GM23338 (cell line): ENCODE data around the gene TBCEL. TPM values are rescaled to one million over a fixed set of nuclear protein-coding genes. Genes with fewer than 3 reads are reported as not detected.

Experiments used
- ATAC-seq: fragments of 200-7000 bp; cut with Tn5 transposase; 3 replicates; pipeline ENCODE4 v1.9.1; 2020
- DNase-seq: peaks from one replicate; pipeline ENCODE4 v3.0.0-alpha.2; 2015; ENCODE audit warnings: low spot score
- H2AFZ ChIP-seq: fragments of 200-600 bp; sonication (generic); 2 replicates; pipeline ENCODE4 v1.8.0; 2016; ENCODE audit warnings: antibody characterized with exemption, mild to moderate bottlenecking, moderate library complexity
- H3F3A ChIP-seq: fragments of 200-600 bp; sonication (generic); replicated peaks from 2 replicates; pipeline ENCODE4 v1.8.0; 2017; ENCODE audit warnings: antibody characterized with exemption, mixed run types, low read depth
- H3K27ac ChIP-seq: fragments of 200-600 bp; sonication (generic); 2 replicates; pipeline ENCODE4 v1.6.1; 2016; ENCODE audit warnings: low read depth
- H3K27me3 ChIP-seq: fragments of 200-600 bp; sonication (generic); 2 replicates; pipeline ENCODE4 v1.8.0; 2016; ENCODE audit warnings: mild to moderate bottlenecking, mixed run types, moderate library complexity; ENCODE audit not compliant: insufficient read depth
- H3K36me3 ChIP-seq: fragments of 200-600 bp; sonication (generic); 2 replicates; pipeline ENCODE4 v1.8.0; 2016; ENCODE audit warnings: mild to moderate bottlenecking; ENCODE audit not compliant: insufficient read depth
- H3K4me1 ChIP-seq: fragments of 200-600 bp; sonication (generic); 2 replicates; pipeline ENCODE4 v1.8.0; 2016; ENCODE audit warnings: mild to moderate bottlenecking, moderate library complexity; ENCODE audit not compliant: insufficient read depth
- H3K4me2 ChIP-seq: fragments of 200-600 bp; sonication (generic); 2 replicates; pipeline ENCODE4 v1.7.1; 2017; ENCODE audit warnings: mixed run types
- H3K4me3 ChIP-seq: fragments of 200-600 bp; sonication (generic); 2 replicates; pipeline ENCODE4 v1.6.1; 2016; ENCODE audit warnings: mixed run types
- H3K79me2 ChIP-seq: fragments of 200-600 bp; sonication (generic); replicated peaks from 2 replicates; pipeline ENCODE4 v1.8.0; 2017; ENCODE audit warnings: mild to moderate bottlenecking; ENCODE audit not compliant: insufficient read depth
- H3K9me2 ChIP-seq: fragments of 200-600 bp; sonication (generic); 2 replicates; pipeline ENCODE4 v1.8.0; 2017; ENCODE audit not compliant: insufficient read depth
- H4K20me1 ChIP-seq: fragments of 200-600 bp; sonication (generic); replicated peaks from 2 replicates; pipeline ENCODE4 v1.8.0; 2017; ENCODE audit warnings: mild to moderate bottlenecking; ENCODE audit not compliant: insufficient read depth
- H3K27ac Mint-ChIP-seq: 2 replicates; pipeline ENCODE4 v1.8.0; 2020; ENCODE audit warnings: inconsistent platforms, mild to moderate bottlenecking, moderate library complexity, mixed read lengths
- H3K27me3 Mint-ChIP-seq: 3 replicates; pipeline ENCODE4 v1.8.0; 2022; ENCODE audit warnings: low read depth, mild to moderate bottlenecking, moderate library complexity, mixed read lengths, inconsistent platforms; ENCODE audit not compliant: insufficient read depth, poor library complexity
- H3K36me3 Mint-ChIP-seq: 3 replicates; pipeline ENCODE4 v1.8.0; 2021; ENCODE audit warnings: low read depth, mild to moderate bottlenecking, inconsistent platforms, moderate library complexity, mixed read lengths
- H3K4me1 Mint-ChIP-seq: 3 replicates; pipeline ENCODE4 v1.8.0; 2020; ENCODE audit warnings: mild to moderate bottlenecking, inconsistent platforms, mixed read lengths
- H3K4me3 Mint-ChIP-seq: 3 replicates; pipeline ENCODE4 v1.8.0; 2021; ENCODE audit warnings: moderate library complexity, mild to moderate bottlenecking, inconsistent platforms, mixed read lengths
- H3K9me3 Mint-ChIP-seq: 3 replicates; pipeline ENCODE4 v1.8.0; 2020; ENCODE audit warnings: moderate library complexity, mild to moderate bottlenecking, inconsistent platforms, mixed read lengths
- CTCF ChIP-seq, 2 experiments: fragments of 200-600 bp in 1 of 2; sonication (generic) in 1 of 2; conservative IDR thresholded peaks; 2 replicates each; pipeline versions ENCODE4 v1.5.1 to v1.6.1; 2016 to 2017; ENCODE audit warnings: antibody characterized with exemption in 2 of 2, low read depth in 2 of 2, mild to moderate bottlenecking in 2 of 2, moderate library complexity in 1 of 2
- EZH2 ChIP-seq: fragments of 200-600 bp; sonication (generic); IDR thresholded peaks from one replicate; pipeline ENCODE4 v1.8.0; 2017; ENCODE audit warnings: antibody characterized with exemption, mild to moderate bottlenecking, low read depth; ENCODE audit not compliant: unreplicated experiment
- REST ChIP-seq: IDR thresholded peaks from one replicate; pipeline ENCODE4 v1.6.1; 2018; ENCODE audit warnings: antibody characterized with exemption; ENCODE audit not compliant: unreplicated experiment
- ZNF331 ChIP-seq: fragments of 250-450 bp; sonication (Bioruptor Pico); IDR thresholded peaks from 2 replicates; pipeline ENCODE4 v1.5.0; 2020; ENCODE audit warnings: low read depth, mild to moderate bottlenecking, moderate library complexity
- ZNF462 ChIP-seq: fragments of 250-450 bp; sonication (Bioruptor Pico); IDR thresholded peaks from 2 replicates; pipeline ENCODE4 v1.5.0; 2020; ENCODE audit warnings: mild to moderate bottlenecking, moderate library complexity
- polyA plus RNA-seq: library from polyadenylated mRNA; unstranded; fragments of >200 nt; fragmentation: Nextera tagmentation; extraction: Ambion mirVana; gene quantifications from 2 replicates; pipeline ENCODE4 v1.2.1, GENCODE V29; 2016
- total RNA-seq: library from RNA; depleted of rRNA; stranded (reverse); fragments of >200 nt; shearing (Covaris generic); gene quantifications from 2 replicates; pipeline ENCODE4 v1.2.3, GENCODE V29; 2014
- TF ChIP-seq, protein P1 (sequence below): IDR thresholded peaks from 2 replicates; pipeline ENCODE4 v1.6.1; 2016; ENCODE audit warnings: antibody characterized with exemption

Gene TBCEL
- total and polyA plus RNA-seq, 2 experiments from 2014 or later: 5.4 to 16.2 TPM

DNA sequence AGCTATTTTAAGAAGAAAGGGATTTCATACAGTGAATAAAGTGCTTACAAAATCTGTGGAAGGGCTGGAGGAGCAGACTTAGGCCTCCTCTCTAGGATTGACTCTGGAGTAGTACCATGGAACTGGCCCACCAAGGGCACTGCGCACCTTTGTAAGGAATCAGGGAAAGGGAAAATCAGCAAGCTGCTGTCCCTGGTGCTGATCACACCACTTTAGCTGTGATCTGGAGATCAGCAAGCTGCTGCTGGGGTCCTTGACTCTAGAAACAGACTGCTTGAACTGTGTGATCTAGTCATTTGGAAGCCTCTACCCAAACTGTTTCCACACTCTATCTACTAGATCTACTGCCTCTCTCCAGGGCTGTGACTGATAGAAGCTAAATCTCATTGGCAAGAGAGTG lies 58.8 kb downstream of the TBCEL start:
- Mint-ChIP-seq H3K27me3 (no peaks in the 10 kb centered on the region), H3K9me3 (no peaks in the 10 kb centered on the region), H3K36me3 (no peaks in the 10 kb centered on the region; the same call in 2 of the 3 replicates), H3K4me1 (no peaks in the 10 kb centered on the region), H3K4me3 (no peak overlapping the region), H3K27ac (no peak overlapping the region)
- no peak overlapping the region for H2AFZ ChIP-seq
- no peak overlapping the region for H3K4me3 ChIP-seq
- no peak overlapping the region for H3K4me2 ChIP-seq
- TF ChIP-seq CTCF (conservative IDR thresholded peaks at IDR 0.05; ENCODE audit: low read depth in 2 of 2) (no peak), REST (peak; percentile 94), ZNF331 (no peak), EZH2 (no peak), ZNF462 (CRISPR knock-in tag) (no peak)
- TF ChIP-seq, protein P1, sequence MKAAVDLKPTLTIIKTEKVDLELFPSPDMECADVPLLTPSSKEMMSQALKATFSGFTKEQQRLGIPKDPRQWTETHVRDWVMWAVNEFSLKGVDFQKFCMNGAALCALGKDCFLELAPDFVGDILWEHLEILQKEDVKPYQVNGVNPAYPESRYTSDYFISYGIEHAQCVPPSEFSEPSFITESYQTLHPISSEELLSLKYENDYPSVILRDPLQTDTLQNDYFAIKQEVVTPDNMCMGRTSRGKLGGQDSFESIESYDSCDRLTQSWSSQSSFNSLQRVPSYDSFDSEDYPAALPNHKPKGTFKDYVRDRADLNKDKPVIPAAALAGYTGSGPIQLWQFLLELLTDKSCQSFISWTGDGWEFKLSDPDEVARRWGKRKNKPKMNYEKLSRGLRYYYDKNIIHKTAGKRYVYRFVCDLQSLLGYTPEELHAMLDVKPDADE: no peak
- ATAC-seq: peak; percentile 97
- no peaks in the 10 kb centered on the region for H3F3A ChIP-seq
- no peaks in the 10 kb centered on the region; the same call in 1 of the 2 replicates for H4K20me1 ChIP-seq
- no peaks in the 10 kb centered on the region for H3K4me1 ChIP-seq
- no peaks in the 10 kb centered on the region for H3K36me3 ChIP-seq
- peak; percentile 81 for DNase-seq
- H3K27me3 ChIP-seq: no peaks in the 10 kb centered on the region
- no peaks in the 10 kb centered on the region for H3K79me2 ChIP-seq
- no peak overlapping the region for H3K27ac ChIP-seq
- H3K9me2 ChIP-seq: no peaks in the 10 kb centered on the region
